Measurements from ENCODE around the gene PTPN1.

The PTPN1 gene

GRCh38 chr20:50514750-50515149 lies 4.6 kb downstream of the PTPN1 start:
- DNase-seq, result no peak

- no peak for DNase-seq
Measured at GRCh38 chr20:50515471-50516106, 5.4 kb downstream of the PTPN1 start.

GRCh38 chr20:50516180-50516934 lies 6.2 kb downstream of the PTPN1 start:
- no peak for DNase-seq

GRCh38 chr20:50516935-50517816 lies 7.0 kb downstream of the PTPN1 start:
- DNase-seq, result no peak

- peak; percentile 43 for DNase-seq
Measured at GRCh38 chr20:50517817-50518154, 7.6 kb downstream of the PTPN1 start.

GRCh38 chr20:50518270-50518721 lies 8.1 kb downstream of the PTPN1 start:
- peak; percentile 51 for DNase-seq

- peak; percentile 40 for DNase-seq
Measured at GRCh38 chr20:50519036-50519762, 9.0 kb downstream of the PTPN1 start.

GRCh38 chr20:50520222-50520880 lies 10.2 kb downstream of the PTPN1 start:
- no peak for DNase-seq

GRCh38 chr20:50521221-50522052 lies 11.3 kb downstream of the PTPN1 start:
- DNase-seq, result no peak

- DNase-seq, result no peak
Measured at GRCh38 chr20:50522053-50522674, 12.0 kb downstream of the PTPN1 start.

GRCh38 chr20:50523552-50524167 lies 13.5 kb downstream of the PTPN1 start:
- DNase-seq, result no peak

- DNase-seq, result no peak
Measured at GRCh38 chr20:50525681-50526080, 15.5 kb downstream of the PTPN1 start.

GRCh38 chr20:50526403-50526989 lies 16.3 kb downstream of the PTPN1 start:
- DNase-seq, result no peak

- DNase-seq, result no peak
Measured at GRCh38 chr20:50527068-50527605, 17.0 kb downstream of the PTPN1 start.

- DNase-seq, result no peak
Measured at GRCh38 chr20:50528129-50528528, 17.9 kb downstream of the PTPN1 start.

- no peak for DNase-seq
Measured at GRCh38 chr20:50528804-50529351, 18.7 kb downstream of the PTPN1 start.

- DNase-seq, result no peak
Measured at GRCh38 chr20:50532221-50532620, 22.0 kb downstream of the PTPN1 start.

- DNase-seq, result no peak
Measured at GRCh38 chr20:50533061-50533460, 22.9 kb downstream of the PTPN1 start.

- no peak for DNase-seq
Measured at GRCh38 chr20:50533464-50533863, 23.3 kb downstream of the PTPN1 start.
